H1 (cell line): ENCODE data around the gene TMPRSS3. TPM values are rescaled to one million over a fixed set of nuclear protein-coding genes. Genes with fewer than 3 reads are reported as not detected.

Experiments
- ASH2L ChIP-seq: fragments of 200-600, 300-600 bp; sonication (generic); IDR thresholded peaks from one replicate; pipeline ENCODE4 v1.7.1; 2017; ENCODE audit warnings: low read length
- CHD7 ChIP-seq: fragments of 300-600 bp; sonication (generic); IDR thresholded peaks from 2 replicates; pipeline ENCODE4 v1.7.1; 2012; ENCODE audit warnings: low read length, moderate library complexity, mild to moderate bottlenecking, inconsistent platforms; ENCODE audit not compliant: insufficient replicate concordance
- CREB1 ChIP-seq: IDR thresholded peaks from 2 replicates; pipeline ENCODE4 v1.6.1; 2012; ENCODE audit warnings: inconsistent platforms
- E2F6 ChIP-seq: IDR thresholded peaks from 2 replicates; pipeline ENCODE4 v1.6.1; 2012; ENCODE audit warnings: inconsistent platforms
- EGR1 ChIP-seq: IDR thresholded peaks from 2 replicates; pipeline ENCODE4 v1.6.1; 2011; ENCODE audit warnings: low read depth, low read length, borderline replicate concordance
- GTF2F1 ChIP-seq: IDR thresholded peaks from 2 replicates; pipeline ENCODE4 v1.6.1; 2012; ENCODE audit warnings: low read depth, low read length, improper control_type of control experiment, borderline replicate concordance
- MAFK ChIP-seq: IDR thresholded peaks from 2 replicates; pipeline ENCODE4 v1.6.1; 2012; ENCODE audit warnings: low read depth, mild to moderate bottlenecking, improper control_type of control experiment, low read length
- POLR2A ChIP-seq, 2 experiments: IDR thresholded peaks; 1 replicate in 1 of 2; 2 replicates in 1 of 2; pipeline ENCODE4 v1.6.1; 2011; ENCODE audit warnings: low read depth in 2 of 2, low read length in 2 of 2, mild to moderate bottlenecking in 2 of 2; ENCODE audit errors: control extremely low read depth in 1 of 2
- SRF ChIP-seq: IDR thresholded peaks from 2 replicates; pipeline ENCODE4 v1.6.1; 2011; ENCODE audit warnings: mild to moderate bottlenecking, low read depth, low read length, moderate library complexity
- polyA plus RNA-seq, 7 experiments: library from polyadenylated mRNA; depleted of rRNA in 3 of 7; stranded (reverse) in 5 of 7; unstranded in 2 of 7; fragments of >200 nt in 5 of 7; fragments of 200-250 nt in 2 of 7; gene quantifications; 1 replicate in 5 of 7; 2 replicates in 1 of 7; 4 replicates in 1 of 7; pipeline versions ENCODE4 v1.2.1 to v1.2.3, GENCODE V29; 2011 to 2013; ENCODE audit warnings: missing spikeins in 2 of 7, mixed read lengths in 2 of 7
- total RNA-seq: library from RNA; stranded (reverse); fragmentation: NEBNext Ultra II Directional; extraction: Animal tissue kit (Norgen Biotek cat#: 25700); gene quantifications from 2 replicates; pipeline ENCODE4 v1.2.1, GENCODE V29; 2021

The TMPRSS3 gene
- total and polyA plus RNA-seq, 2 of the 8 experiments (the other 6 are each of a cell fraction or from before 2014, with no cell fraction given) = 0.38 TPM; not detected in 1

- TF ChIP-seq CHD7 = no peak
- TF ChIP-seq GTF2F1 = no peak
- no peak for TF ChIP-seq CREB1
- TF ChIP-seq POLR2A (IDR thresholded peaks at IDR 0.05; ENCODE audit: control extremely low read depth in 1 of 2, low read depth in 2 of 2, low read length in 2 of 2) = no peak
- no peak for TF ChIP-seq ASH2L
- no peak for TF ChIP-seq EGR1
- TF ChIP-seq SRF = no peak
- TF ChIP-seq MAFK = no peak
- TF ChIP-seq E2F6 = no peak
Measured at GRCh38 chr21:42393443-42393950, 2.4 kb downstream of the TMPRSS3 start (continued).
